A673 (cell line): ENCODE results near the gene SLC35D3.
"Not testable (repeated sequence)": the region's sequence is repeated elsewhere in the genome, so short reads cannot be mapped to it uniquely, and the experiment has no call there.

Experiments used
- CTCF ChIP-seq: fragments of 300-800, 200-600 bp; sonication (generic); conservative IDR thresholded peaks from 2 replicates; pipeline ENCODE4 v1.5.1; 2017; ENCODE audit warnings: low read depth, mild to moderate bottlenecking, antibody characterized with exemption, low read length, moderate library complexity, mixed read lengths
- EZH2 ChIP-seq: fragments of 200-600 bp; sonication (generic); IDR thresholded peaks from 2 replicates; pipeline ENCODE4 v1.6.1; 2017; ENCODE audit warnings: borderline replicate concordance, low read depth, mild to moderate bottlenecking, mixed read lengths, antibody characterized with exemption, low read length; ENCODE audit not compliant: poor library complexity, severe bottlenecking

GRCh38 chr6:136959935-136960334, 37.8 kb downstream of the SLC35D3 start:
- not testable (repeated sequence) for TF ChIP-seq CTCF, EZH2
